CD4-positive, alpha-beta T cell (primary cell): ENCODE data around the gene TPMT. TPM values are rescaled to one million over a fixed set of nuclear protein-coding genes. Genes with fewer than 3 reads are reported as not detected.
A peak's percentile ranks its signal among the peaks of the same experiment; 100 is the strongest.

Experiments
- ATAC-seq: fragments of 200-7000 bp; cut with Tn5 transposase; one replicate; pipeline ENCODE4 v1.10.0; 2022; ENCODE audit warnings: mild to moderate bottlenecking; ENCODE audit not compliant: poor library complexity
- CTCF ChIA-PET: fragments of 350-600 bp; sonication (Branson Sonifier 250); formaldehyde crosslinking; loops from one replicate; lab custom pipeline; 2021; ENCODE audit warnings: antibody characterized with exemption, inconsistent platforms; lab: Charles Lee
- POLR2A ChIA-PET: fragments of 350-600 bp; sonication (Branson Sonifier 250); formaldehyde crosslinking; loops from one replicate; lab custom pipeline; 2021; ENCODE audit warnings: antibody characterized with exemption, inconsistent platforms; lab: Charles Lee
- DNase-seq, 14 experiments: peaks; one replicate each; pipeline ENCODE4 v3.0.0-alpha.2; 2013 to 2020; ENCODE audit warnings: mixed read lengths in 2 of 14
- H3K27ac ChIP-seq, 2 donors: one replicate each; pipeline versions ENCODE4 v1.5.1 to v1.7.0; 2013; ENCODE audit warnings: low read length in 2 of 2, low read depth in 1 of 2, mild to moderate bottlenecking in 1 of 2
- H3K27me3 ChIP-seq, 2 experiments: 1 replicate in 1 of 2; 2 replicates in 1 of 2; pipeline versions ENCODE4 v1.6.1 to v1.7.0; 2013; ENCODE audit warnings: low read length in 2 of 2, control low read depth in 1 of 2, mild to moderate bottlenecking in 1 of 2, moderate library complexity in 1 of 2; ENCODE audit not compliant: insufficient read depth in 2 of 2, control insufficient read depth in 1 of 2
- H3K36me3 ChIP-seq: one replicate; pipeline ENCODE4 v1.6.1; 2013; ENCODE audit warnings: low read length, control low read depth; ENCODE audit not compliant: insufficient read depth
- H3K4me1 ChIP-seq: one replicate; pipeline ENCODE4 v1.6.1; 2013; ENCODE audit warnings: low read length, control low read depth; ENCODE audit not compliant: insufficient read depth
- H3K4me3 ChIP-seq: one replicate; pipeline ENCODE4 v1.5.1; 2013; ENCODE audit warnings: mild to moderate bottlenecking, low read length, moderate library complexity
- H3K9me3 ChIP-seq, 2 experiments: 1 replicate in 1 of 2; 2 replicates in 1 of 2; pipeline versions ENCODE4 v1.6.1 to v1.7.0; 2013; ENCODE audit warnings: low read length in 2 of 2, mild to moderate bottlenecking in 2 of 2, control low read depth in 1 of 2, moderate library complexity in 1 of 2; ENCODE audit not compliant: control insufficient read depth in 1 of 2, insufficient read depth in 1 of 2
- H3K27ac Mint-ChIP-seq: one replicate; pipeline ENCODE4 v1.8.0; 2020; ENCODE audit warnings: mixed read lengths
- H3K27me3 Mint-ChIP-seq: one replicate; pipeline ENCODE4 v1.8.0; 2021; ENCODE audit warnings: mixed read lengths
- H3K36me3 Mint-ChIP-seq: one replicate; pipeline ENCODE4 v1.8.0; 2021; ENCODE audit warnings: low read depth, mixed read lengths
- H3K4me1 Mint-ChIP-seq: one replicate; pipeline ENCODE4 v1.8.0; 2021; ENCODE audit warnings: low read depth, mixed read lengths
- H3K4me3 Mint-ChIP-seq: one replicate; pipeline ENCODE4 v1.8.0; 2020; ENCODE audit warnings: mild to moderate bottlenecking, mixed read lengths
- H3K9me3 Mint-ChIP-seq: one replicate; pipeline ENCODE4 v1.8.0; 2020; ENCODE audit warnings: mixed read lengths
- intact Hi-C, 2 experiments: fragments of 100-400 bp; cut with DNase I in 1 of 2; cut with micrococcal nuclease in 1 of 2; formaldehyde crosslinking; loops; one replicate each; pipeline versions ENCODE4 v1.15.1 to v1.9.0; 2023 to 2025; cut with DNase I, micrococcal nuclease
- total RNA-seq, 174 experiments: library from RNA in 2 of 174; stranded (reverse) in 2 of 174; gene quantifications; one replicate each; pipeline ENCODE4 v1.2.3 and lab custom pipeline; 2021 to 2026
- TF ChIP-seq, protein P1 (sequence below): fragments of 200-600 bp; IDR thresholded peaks from one replicate; pipeline ENCODE4 v1.8.0; 2022; ENCODE audit warnings: antibody characterized with exemption, mild to moderate bottlenecking

The TPMT gene
- total RNA-seq, 2 experiments from 2014 or later: 3.2 to 3.3 TPM

DNA sequence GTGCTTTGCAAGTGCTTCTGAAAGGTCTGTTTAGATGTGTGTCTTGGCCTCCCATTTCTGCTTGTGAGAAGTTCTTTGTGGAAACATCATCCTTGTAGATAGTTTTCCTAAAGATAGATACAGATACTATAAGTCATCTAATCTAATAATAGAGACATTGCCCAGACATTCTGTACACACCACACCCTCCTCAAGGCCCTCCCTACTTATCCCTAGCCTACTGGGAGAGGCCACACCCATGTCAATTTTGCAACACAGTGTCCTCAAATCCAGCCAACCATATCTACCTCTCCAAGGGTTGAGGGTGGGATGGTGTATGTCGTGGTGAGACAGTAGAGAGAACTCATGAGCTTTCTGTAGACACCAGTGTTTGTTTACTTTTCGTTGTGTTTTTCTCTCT lies 6.6 kb upstream of the TPMT start:
- Mint-ChIP-seq H3K36me3 (peaks cover 60% of the 10 kb centered on the region), H3K4me1 (peaks cover 1% of the 10 kb centered on the region), H3K4me3 (no peak overlapping the region), H3K27me3 (no peaks in the 10 kb centered on the region), H3K9me3 (no peaks in the 10 kb centered on the region), H3K27ac (no peak overlapping the region)
- CTCF ChIA-PET: interaction anchor here (0.5 kb wide), 1 partner anchor 43 kb away, joined by 3 read pairs; no protein-coding TSS in a partner anchor
- POLR2A ChIA-PET: no interaction called here
- H3K9me3 ChIP-seq: no peaks in the 10 kb centered on the region
- no peaks in the 10 kb centered on the region for H3K27me3 ChIP-seq
- peaks cover 3% of the 10 kb centered on the region for H3K4me1 ChIP-seq
- H3K36me3 ChIP-seq: peaks cover 32% of the 10 kb centered on the region
- ATAC-seq: no peak
- TF ChIP-seq, protein P1, sequence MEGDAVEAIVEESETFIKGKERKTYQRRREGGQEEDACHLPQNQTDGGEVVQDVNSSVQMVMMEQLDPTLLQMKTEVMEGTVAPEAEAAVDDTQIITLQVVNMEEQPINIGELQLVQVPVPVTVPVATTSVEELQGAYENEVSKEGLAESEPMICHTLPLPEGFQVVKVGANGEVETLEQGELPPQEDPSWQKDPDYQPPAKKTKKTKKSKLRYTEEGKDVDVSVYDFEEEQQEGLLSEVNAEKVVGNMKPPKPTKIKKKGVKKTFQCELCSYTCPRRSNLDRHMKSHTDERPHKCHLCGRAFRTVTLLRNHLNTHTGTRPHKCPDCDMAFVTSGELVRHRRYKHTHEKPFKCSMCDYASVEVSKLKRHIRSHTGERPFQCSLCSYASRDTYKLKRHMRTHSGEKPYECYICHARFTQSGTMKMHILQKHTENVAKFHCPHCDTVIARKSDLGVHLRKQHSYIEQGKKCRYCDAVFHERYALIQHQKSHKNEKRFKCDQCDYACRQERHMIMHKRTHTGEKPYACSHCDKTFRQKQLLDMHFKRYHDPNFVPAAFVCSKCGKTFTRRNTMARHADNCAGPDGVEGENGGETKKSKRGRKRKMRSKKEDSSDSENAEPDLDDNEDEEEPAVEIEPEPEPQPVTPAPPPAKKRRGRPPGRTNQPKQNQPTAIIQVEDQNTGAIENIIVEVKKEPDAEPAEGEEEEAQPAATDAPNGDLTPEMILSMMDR: no peak
- H3K27ac ChIP-seq: no peak overlapping the region
- no peak for DNase-seq
- intact Hi-C loops: no loop called here
- no peak overlapping the region for H3K4me3 ChIP-seq

DNA sequence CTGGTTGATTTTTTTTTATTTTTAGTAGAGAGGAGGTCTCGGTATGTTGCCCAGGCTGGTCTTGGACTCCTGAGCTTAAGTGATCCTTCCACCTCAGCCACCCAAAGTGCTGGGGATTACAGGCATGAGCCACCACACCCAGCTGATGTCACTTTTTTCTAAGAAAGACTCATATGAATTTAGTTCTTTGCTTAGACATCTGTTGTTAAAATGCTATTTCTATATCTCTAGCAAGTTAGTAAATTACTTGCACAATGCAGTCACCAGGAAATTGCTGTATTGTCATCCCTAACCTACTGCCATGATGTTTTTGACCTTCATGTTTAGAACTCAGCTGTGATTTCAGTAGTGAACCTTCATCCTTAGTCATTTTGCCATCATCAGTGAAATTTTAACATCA lies 6.0 kb upstream of the TPMT start:
- TF ChIP-seq, protein P1: no peak
- intact Hi-C loops: no loop called here
- Histone ChIP-seq H3K9me3 (no peaks in the 10 kb centered on the region), H3K4me3 (no peak overlapping the region), H3K36me3 (peaks cover 28% of the 10 kb centered on the region), H3K4me1 (peaks cover 8% of the 10 kb centered on the region), H3K27ac (no peak overlapping the region), H3K27me3 (no peaks in the 10 kb centered on the region)
- Mint-ChIP-seq H3K36me3 (peaks cover 55% of the 10 kb centered on the region), H3K9me3 (no peaks in the 10 kb centered on the region), H3K27ac (no peak overlapping the region), H3K27me3 (no peaks in the 10 kb centered on the region), H3K4me3 (no peak overlapping the region), H3K4me1 (peaks cover 6% of the 10 kb centered on the region)
- CTCF ChIA-PET: interaction anchor here (0.7 kb wide), 1 partner anchor 11 kb away, joined by 3 read pairs; no protein-coding TSS in a partner anchor
- DNase-seq (no peak), ATAC-seq (no peak)
- POLR2A ChIA-PET: no interaction called here

DNA sequence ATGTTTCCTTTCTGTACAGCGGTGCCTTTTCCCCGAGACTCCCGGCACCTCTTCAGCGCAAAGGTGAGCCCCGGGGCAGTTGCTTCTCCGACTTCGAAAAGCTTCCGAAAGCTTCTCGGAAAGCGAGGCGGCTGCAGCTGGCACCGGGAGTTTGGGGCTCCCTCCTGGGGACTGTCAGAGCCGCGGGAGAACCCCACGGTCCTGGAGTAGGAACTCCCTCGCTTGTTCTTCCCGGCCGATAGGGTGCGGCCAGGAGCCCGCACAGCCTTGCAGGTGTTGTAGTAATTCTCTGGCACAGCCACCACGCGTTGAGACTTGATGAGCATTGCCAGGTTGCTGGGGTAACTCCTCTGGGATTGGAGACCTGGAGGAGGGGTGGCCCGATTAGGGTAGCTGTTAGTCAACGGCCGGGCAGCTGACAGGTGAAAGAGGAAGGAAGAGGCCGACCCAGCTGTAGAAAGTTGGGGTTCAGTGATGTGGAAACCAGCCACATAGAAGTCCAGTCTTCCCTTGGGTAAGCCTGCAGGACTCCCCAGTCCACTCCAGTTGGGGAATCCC lies 1.1 kb upstream of the TPMT start:
- intact Hi-C loops: loop anchor here (1.0 to 10.0 kb wide), 6 partner anchors 107 to 1391 kb away; partner anchors contain the start of genes ATXN1 (in 1 of the 2), DEK (in 1 of the 2), FAM8A1 (in 1 of the 2) and NUP153 (in 1 of the 2)
- Histone ChIP-seq H3K27me3 (no peaks in the 10 kb centered on the region), H3K27ac (peak overlapping the region; percentile 88 to 92), H3K4me3 (peak overlapping the region; percentile 99), H3K36me3 (peaks cover 7% of the 10 kb centered on the region), H3K4me1 (peaks cover 18% of the 10 kb centered on the region), H3K9me3 (no peaks in the 10 kb centered on the region)
- TF ChIP-seq, protein P1: no peak
- Mint-ChIP-seq H3K4me3 (peak overlapping the region; percentile 98), H3K9me3 (no peaks in the 10 kb centered on the region), H3K27ac (peak overlapping the region; percentile 95), H3K27me3 (no peaks in the 10 kb centered on the region), H3K36me3 (peaks cover 22% of the 10 kb centered on the region), H3K4me1 (peaks cover 32% of the 10 kb centered on the region)
- DNase-seq (peak in 12 of 14 experiments; percentile 16 to 75 (median 40)), ATAC-seq (peak; percentile 1)
- CTCF ChIA-PET: interaction anchor here (0.9 kb wide), 1 partner anchor 91 kb away, joined by 3 read pairs; no protein-coding TSS in a partner anchor
- POLR2A ChIA-PET: interaction anchor here (0.6 to 1.6 kb wide), 8 partner anchors 10 to 556 kb away, joined by 3 to 6 read pairs (median 4); partner anchors contain the start of genes DEK, FAM8A1 and NUP153
